ENCODE data around the gene CD9.

The CD9 gene

DNA sequence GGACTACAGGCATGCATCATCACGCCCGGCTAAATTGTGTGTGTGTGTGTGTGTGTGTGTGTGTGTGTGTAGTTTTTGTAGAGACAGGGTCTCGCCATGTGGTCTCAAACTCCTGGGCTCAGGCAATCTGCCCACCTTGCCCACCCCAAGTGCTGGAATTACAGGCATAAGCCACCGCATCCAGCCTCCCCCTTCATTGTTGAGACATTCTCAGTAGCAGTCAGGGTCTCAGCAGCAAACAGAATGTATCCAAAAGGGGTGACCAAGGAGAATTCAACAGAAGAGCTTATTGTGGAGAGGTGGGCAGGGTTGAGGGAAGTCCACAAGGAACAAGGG is 73.0 kb downstream of the CD9 start:
- H3K4me3 ChIP-seq (ENCODE audit: low read depth, low read length) = no peak overlapping the region
- TF ChIP-seq, protein P1, sequence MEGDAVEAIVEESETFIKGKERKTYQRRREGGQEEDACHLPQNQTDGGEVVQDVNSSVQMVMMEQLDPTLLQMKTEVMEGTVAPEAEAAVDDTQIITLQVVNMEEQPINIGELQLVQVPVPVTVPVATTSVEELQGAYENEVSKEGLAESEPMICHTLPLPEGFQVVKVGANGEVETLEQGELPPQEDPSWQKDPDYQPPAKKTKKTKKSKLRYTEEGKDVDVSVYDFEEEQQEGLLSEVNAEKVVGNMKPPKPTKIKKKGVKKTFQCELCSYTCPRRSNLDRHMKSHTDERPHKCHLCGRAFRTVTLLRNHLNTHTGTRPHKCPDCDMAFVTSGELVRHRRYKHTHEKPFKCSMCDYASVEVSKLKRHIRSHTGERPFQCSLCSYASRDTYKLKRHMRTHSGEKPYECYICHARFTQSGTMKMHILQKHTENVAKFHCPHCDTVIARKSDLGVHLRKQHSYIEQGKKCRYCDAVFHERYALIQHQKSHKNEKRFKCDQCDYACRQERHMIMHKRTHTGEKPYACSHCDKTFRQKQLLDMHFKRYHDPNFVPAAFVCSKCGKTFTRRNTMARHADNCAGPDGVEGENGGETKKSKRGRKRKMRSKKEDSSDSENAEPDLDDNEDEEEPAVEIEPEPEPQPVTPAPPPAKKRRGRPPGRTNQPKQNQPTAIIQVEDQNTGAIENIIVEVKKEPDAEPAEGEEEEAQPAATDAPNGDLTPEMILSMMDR (IDR thresholded peaks at IDR 0.05; ENCODE audit: insufficient read depth, low read depth, low read length, missing control alignments) = no peak
- no peak for DNase-seq (ENCODE audit: low read depth)

DNA sequence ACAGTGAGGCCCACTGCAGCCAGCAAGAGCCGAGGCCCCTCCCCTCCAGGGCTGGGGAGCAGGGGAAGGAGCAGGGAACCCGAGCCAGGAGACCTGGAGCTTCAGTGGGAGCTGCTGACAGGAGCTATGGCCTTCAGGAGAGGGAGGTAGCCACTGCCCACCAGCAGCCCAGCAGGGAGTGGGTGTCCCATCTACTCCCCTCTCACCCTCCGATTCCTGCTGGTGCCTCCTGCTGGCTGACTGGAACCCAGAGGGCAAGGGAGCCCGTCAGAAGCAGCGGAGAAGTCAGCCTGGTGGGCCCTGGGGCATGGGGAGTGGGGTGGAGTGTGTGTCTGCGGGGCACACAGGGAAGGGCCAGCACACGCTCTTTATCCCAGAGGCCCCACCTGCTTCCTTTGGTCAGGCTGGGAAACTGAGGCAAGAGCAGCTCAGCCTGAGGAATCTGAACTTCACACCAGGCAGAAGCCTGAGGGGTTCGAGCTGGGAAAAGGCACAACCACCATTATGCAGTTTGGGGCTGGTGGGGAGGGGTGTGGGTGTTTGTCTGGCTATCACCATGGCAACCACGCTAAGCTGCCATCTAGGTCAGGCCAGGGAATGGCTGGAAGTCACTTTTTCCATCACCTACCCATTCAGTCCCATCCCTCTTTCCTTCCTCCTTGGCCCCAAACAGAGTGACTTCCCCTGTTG is 73.5 kb downstream of the CD9 start:
- TF ChIP-seq, protein P1 (IDR thresholded peaks at IDR 0.05; ENCODE audit: insufficient read depth, low read depth, low read length, missing control alignments) = no peak
- no peak overlapping the region for H3K4me3 ChIP-seq (ENCODE audit: low read depth, low read length)
- no peak for DNase-seq (ENCODE audit: low read depth)

DNA sequence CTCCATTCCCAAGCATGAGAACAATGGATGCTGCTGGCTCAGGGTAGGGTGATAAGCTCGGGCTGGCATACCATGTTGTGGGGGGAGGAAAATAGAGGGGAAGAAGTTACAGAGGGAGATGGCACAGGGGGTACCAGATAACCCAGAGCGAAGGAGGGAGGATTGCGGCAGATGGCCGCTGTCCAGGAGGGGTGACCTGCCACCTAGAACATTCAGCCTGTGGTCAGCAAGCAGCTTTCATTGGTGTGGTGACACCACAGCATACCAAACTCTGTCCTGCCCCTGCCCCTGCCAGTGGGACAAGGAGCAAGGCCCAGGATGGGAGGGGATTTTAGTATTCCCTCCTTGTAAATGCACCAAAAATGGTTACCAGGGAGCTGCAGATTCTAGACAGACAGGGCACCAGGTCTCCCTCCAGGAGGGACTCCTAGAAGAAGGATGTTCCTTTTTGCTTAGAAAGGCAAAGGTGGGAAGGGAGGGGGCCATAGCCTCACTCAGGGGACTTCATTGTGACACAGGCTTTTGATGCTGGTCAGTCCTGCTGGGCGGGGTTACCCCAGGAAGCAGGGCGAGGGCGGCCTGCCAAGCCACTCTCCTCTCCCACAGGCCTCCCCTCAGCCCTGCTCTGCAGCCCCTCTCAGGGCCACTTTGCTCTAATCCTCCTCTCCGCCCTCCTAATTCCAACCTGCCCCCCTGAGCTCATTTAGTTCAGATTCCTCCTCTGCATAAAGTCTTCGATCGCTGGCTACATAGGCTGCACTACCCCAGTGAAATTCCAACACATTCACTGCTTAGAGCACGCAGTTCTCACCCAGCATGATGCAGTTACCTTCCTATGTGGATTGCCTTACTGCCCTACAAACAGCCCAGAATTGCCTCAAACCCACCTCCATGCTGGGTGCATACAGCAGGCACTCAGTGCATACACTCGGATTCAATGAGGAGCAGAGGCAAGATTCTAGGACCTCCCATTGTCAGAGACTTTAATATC is 74.3 kb downstream of the CD9 start:
- TF ChIP-seq, protein P1 (IDR thresholded peaks at IDR 0.05; ENCODE audit: insufficient read depth, low read depth, low read length, missing control alignments) = no peak
- no peak overlapping the region for H3K4me3 ChIP-seq (ENCODE audit: low read depth, low read length)
- DNase-seq (ENCODE audit: low read depth) = no peak

DNA sequence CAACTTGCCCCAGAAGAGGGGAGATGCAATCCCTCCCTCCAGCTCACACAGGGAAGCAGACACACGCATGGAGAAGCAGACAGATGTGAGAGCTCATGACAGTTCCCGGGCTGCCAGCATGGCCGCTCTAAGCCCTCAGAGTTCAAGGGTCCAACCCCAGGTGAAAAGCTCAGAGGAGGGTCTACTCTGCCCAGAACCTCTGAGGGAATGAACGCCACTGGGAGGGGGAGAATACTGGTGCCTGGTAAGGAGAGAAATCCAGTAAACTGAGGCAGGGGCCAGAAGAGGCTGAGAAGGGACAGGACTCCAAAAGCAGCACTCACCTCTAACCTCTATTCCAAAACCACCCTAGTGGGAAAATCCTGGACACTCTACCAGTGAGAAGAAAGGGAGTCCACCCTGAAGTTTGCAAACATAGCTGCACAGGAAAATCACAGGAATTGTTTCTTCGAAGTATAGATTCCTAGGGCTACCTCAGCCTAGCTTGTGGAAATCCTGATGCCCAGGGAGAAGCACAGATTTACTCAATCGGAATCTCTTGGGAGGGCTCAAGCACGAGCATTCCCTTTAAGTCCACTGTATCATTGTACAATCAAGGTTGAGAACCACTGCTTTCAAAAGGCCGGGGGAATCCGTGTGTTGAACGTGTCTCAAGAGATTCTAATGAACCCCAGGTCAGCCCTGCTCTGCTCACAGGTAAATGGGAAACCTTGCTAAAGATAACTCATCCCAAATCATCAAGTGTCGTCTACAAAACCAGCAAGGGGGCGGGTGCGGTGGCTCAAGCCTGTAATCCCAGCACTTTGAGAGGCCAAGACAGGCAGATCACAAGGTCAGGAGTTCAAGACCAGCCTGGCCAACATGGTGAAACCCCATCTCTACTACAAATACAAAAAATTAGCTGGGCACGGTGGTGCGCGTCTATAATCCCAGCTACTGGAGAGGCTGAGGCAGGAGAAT is 76.0 kb downstream of the CD9 start:
- no peak overlapping the region for H3K4me3 ChIP-seq (ENCODE audit: low read depth, low read length)
- DNase-seq (ENCODE audit: low read depth) = no peak
- TF ChIP-seq, protein P1 (IDR thresholded peaks at IDR 0.05; ENCODE audit: insufficient read depth, low read depth, low read length, missing control alignments) = no peak

DNA sequence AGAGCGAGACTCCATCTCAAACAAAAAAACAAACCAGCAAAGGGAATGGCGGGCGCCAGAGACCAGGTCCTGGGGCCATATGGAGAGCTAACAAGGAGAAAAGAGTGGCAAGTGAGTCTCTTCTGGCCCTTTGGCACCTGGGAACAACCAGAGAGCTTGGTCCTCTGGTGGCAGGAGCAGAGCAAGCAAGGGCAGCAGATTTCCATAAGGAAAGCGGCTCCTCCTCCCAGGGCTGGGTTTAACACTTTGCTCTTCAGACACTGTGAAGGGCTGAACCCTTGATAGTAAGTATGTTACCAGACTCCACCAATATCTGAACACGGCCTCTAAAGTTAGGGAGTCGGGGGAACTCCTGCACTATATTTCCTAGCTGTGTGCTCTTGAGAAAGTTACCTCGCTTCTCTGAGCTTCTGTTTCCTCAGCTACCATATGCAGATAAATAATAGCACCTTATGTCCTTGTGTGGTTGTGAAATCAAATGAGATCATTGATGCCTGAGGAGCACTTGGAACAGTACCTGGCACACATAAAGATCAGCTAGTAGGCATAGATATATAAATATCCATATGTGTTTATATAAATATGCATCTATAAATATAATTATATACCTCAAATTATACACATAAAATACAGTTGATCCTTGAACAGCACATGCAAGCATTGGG is 76.9 kb downstream of the CD9 start:
- no peak overlapping the region for H3K4me3 ChIP-seq (ENCODE audit: low read depth, low read length)
- TF ChIP-seq, protein P1 (IDR thresholded peaks at IDR 0.05; ENCODE audit: insufficient read depth, low read depth, low read length, missing control alignments) = no peak
- DNase-seq (ENCODE audit: low read depth) = no peak

DNA sequence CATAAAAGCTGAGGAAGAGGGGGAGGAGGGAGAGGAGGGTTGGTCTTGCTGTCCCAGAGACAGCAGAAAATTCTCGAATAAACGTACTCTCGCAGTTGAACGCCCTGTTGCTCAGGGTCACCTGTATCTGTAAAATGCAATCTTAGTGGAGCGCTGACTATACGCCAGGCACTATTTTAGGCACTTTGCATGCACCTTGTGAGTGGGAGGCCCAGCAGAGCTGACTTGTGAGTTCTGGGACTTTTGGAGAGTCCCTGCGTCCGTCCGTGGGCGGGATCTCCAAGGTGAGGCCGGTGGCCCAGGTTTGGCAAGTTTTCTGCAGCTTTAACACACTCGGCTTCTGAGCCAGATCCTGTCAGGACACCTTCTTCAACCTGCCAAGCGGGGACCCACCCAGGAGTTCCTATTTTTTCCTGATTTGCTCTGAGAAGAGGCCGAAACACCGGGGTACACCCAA is 77.8 kb downstream of the CD9 start:
- TF ChIP-seq, protein P1 (IDR thresholded peaks at IDR 0.05; ENCODE audit: insufficient read depth, low read depth, low read length, missing control alignments) = no peak
- peak; percentile 63 for DNase-seq (ENCODE audit: low read depth)
- peak overlapping the region; percentile 46 for H3K4me3 ChIP-seq (ENCODE audit: low read depth, low read length)

All from GM12865 (cell line).